Fibroblast of villous mesenchyme (primary cell): ENCODE results near the gene SLC41A3. TPM values are rescaled to one million over a fixed set of nuclear protein-coding genes. Genes with fewer than 3 reads are reported as not detected.

Experiments
- DNase-seq: peaks from one replicate; pipeline ENCODE4 v3.0.0-alpha.2; 2010; ENCODE audit warnings: low read depth
- H3K4me3 ChIP-seq: 2 replicates; pipeline ENCODE4 v1.5.1; 2011; ENCODE audit warnings: low read depth, mild to moderate bottlenecking, low read length
- CTCF ChIP-seq: IDR thresholded peaks from 2 replicates; pipeline ENCODE4 v1.5.1; 2012; ENCODE audit warnings: low read depth, mild to moderate bottlenecking, low read length; ENCODE audit not compliant: insufficient read depth
- total RNA-seq: library from RNA; depleted of rRNA; stranded (reverse); fragments of >200 nt; gene quantifications from 2 replicates; pipeline ENCODE4 v1.2.3, GENCODE V29; 2012

The SLC41A3 gene
- total RNA-seq, result 32.9 and 36.7 TPM in 2 replicates

- peak; percentile 27 for TF ChIP-seq CTCF
- peak; percentile 79 for DNase-seq
- H3K4me3 ChIP-seq, result peak within 1 kb of the TSS; percentile 68
Measured at GRCh38 chr3:126083913-126084767, at the start of gene SLC41A3. SLC41A3 (minus strand) TSS chr3:126084124; CDS start chr3:126068219, 15,905 bp downstream.

DNA sequence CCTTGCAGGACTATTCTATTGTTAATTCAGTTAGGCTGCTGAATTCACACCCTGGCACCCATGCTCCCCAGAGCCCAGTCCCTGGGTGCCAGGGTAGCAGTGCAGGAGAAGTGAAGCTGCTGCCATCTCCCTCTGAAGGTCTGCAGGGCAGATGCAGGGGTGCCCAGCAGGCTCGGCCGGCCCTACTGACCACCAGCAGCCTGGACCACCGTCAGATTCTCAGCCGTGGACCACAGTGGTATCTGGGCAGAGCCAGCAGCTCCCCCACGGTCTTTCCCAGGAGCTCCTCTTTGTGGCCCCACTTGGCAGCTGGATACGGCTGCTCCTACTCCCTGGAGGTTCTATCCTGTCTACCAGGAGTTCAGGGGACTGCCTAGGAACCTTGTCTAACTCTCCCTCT lies 49.7 kb upstream of the SLC41A3 start:
- no peak for DNase-seq
- H3K4me3 ChIP-seq, result no peak overlapping the region
- TF ChIP-seq CTCF, result no peak

DNA sequence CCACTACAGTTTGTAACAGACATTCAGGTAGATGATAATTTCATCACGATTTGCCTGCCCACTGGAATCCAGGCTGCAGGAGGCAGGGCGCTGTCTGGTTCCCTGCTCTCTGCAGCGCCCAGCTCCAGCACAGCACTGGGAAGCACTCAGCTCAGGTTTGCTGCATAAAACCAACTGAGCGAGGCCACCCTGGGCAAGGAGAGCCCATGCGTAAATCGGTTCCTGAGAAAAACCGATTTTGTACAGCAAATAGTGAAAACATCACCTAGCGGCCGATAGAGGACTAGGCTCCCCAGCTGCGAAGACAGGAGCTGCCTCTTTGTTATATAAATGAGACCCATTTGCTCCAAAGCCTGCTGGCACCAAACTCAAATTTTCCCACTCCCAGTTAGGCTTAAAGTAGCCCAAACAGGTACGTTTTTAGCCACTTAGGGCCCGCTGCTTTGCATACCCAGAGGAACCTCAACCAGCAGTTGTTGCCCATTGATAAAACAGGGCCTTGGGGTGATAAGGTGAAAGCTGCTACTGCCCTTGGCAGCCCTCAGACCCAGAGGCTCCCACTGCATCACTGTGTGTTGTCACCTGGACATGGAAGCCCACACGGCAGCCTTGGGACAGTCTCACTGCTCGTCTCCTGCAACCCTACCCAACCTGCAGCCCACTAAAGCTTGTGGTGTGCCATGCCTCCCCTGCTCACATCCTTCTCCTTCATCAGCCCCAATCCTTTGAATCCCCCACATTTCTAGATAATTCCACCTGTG lies 49.0 kb upstream of the SLC41A3 start:
- H3K4me3 ChIP-seq, result no peak overlapping the region

GRCh38 chr3:126131881-126132750 lies 48.2 kb upstream of the SLC41A3 start:
- H3K4me3 ChIP-seq, result no peak overlapping the region
- no peak for TF ChIP-seq CTCF
- DNase-seq, result no peak

More for the DNA sequence above, 49.0 kb upstream of the SLC41A3 start:
- DNase-seq, result no peak
- peak; percentile 10 for TF ChIP-seq CTCF

DNA sequence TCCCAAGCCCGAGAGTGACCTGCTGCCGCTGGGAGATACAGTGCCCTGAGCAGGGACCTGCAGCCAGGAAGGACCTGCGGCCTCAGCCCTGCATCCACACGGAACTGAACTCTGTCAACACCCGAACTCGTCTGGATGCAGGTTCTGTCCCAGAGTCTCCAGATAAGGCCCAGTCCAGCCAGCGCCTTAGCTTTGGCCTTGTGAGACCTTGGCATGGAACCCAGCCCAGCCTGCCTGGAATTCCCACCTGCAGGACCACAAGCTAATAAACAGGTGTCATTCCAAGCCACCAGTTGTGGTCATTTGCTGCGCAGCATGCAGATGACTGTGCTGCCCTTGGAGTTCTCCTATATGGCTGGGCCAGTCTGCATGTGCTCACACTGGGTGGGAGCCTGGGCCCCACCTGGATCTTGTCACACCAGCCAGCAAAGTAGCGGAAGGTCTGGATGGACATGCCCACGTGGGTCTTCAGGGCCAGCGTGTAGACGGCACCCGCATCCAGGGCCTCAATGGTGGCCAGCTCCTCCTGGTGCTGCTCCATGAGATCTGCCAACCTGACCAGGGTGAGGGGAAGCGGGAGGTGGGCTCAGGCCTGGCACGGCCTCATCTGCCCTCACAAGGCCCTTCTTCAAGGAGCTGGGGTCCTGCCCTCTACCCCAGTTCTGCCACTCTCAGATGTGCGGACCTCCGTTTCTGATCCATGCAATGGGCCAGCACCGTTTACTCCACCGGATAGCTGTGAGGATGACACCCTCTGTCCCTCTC lies 47.2 kb upstream of the SLC41A3 start:
- no peak overlapping the region for H3K4me3 ChIP-seq
- TF ChIP-seq CTCF, result no peak
- DNase-seq, result no peak
